ENCODE measurements around the gene TMCC1. TPM values are rescaled to one million over a fixed set of nuclear protein-coding genes. Genes with fewer than 3 reads are reported as not detected.

TMCC1 gene
- total and polyA plus RNA-seq, 2 donors, result 12.2 to 24.5 TPM

DNA sequence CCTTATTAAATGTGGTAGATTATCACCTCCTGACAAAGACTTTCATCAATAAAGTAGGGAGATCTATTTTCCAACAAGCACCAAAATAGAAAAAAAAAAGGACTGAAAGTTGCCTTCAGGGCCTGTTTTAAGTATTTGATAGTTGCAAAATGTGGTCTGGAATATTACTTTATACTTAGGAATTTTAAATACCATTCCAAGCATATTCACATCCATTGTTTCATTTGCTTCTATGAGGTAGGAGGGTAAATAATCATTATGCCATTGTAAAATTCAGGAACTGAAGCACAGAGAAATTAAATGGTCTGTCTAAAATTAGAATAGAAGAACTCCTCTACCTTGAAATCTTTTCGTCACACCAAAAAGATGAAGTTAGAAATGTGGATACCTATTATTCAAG lies 110.0 kb downstream of the TMCC1 start:
- no peak overlapping the region for H3K27ac ChIP-seq (ENCODE audit: low read depth in 1 of 2, low read length in 1 of 2)
- H3K4me3 ChIP-seq (ENCODE audit: low read length in 2 of 2), result no peak overlapping the region
- no peaks in the 10 kb centered on the region for H3K27me3 ChIP-seq (ENCODE audit: control insufficient read depth in 2 of 2, insufficient read depth in 1 of 2, low read length in 1 of 2)
- WGBS, result 97% methylated on average over 1 of the region's 1 CpG
- no peak for DNase-seq (ENCODE audit: low read depth in 6 of 9, low spot score in 9 of 9)
- no peaks in the 10 kb centered on the region for H3K9me3 ChIP-seq (ENCODE audit: control insufficient read depth in 2 of 2, insufficient read depth in 1 of 2, low read length in 1 of 2)
- no peaks in the 10 kb centered on the region for H3K36me3 ChIP-seq (ENCODE audit: control insufficient read depth in 2 of 2, insufficient read depth in 2 of 2, low read length in 1 of 2)
- H3K4me1 ChIP-seq (ENCODE audit: control insufficient read depth in 2 of 2, insufficient read depth in 2 of 2, low read length in 2 of 2), result no peaks in the 10 kb centered on the region

DNA sequence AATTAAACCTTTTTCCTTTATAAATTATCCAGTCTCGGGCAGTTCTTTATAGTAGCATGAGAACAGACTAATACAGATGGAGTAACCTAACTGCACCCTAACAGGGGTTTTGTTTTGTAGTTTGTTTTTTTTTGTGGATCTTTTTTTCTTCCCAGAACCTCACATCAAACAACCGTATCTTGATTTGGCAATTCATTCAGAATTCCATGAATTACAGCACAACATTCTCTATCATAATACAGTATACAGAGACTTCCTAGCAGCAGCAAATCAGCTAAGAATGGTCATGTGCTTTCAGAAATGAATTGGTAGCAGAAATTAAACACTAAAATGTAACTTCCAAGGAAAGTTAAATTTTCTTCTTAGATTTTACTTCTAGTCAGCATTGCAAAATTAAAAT lies 114.6 kb downstream of the TMCC1 start:
- Histone ChIP-seq H3K4me3 (ENCODE audit: low read length in 2 of 2) (no peak overlapping the region), H3K27ac (ENCODE audit: low read depth in 1 of 2, low read length in 1 of 2) (no peak overlapping the region), H3K27me3 (ENCODE audit: control insufficient read depth in 2 of 2, insufficient read depth in 1 of 2, low read length in 1 of 2) (no peaks in the 10 kb centered on the region), H3K4me1 (ENCODE audit: control insufficient read depth in 2 of 2, insufficient read depth in 2 of 2, low read length in 2 of 2) (no peaks in the 10 kb centered on the region), H3K9me3 (ENCODE audit: control insufficient read depth in 2 of 2, insufficient read depth in 1 of 2, low read length in 1 of 2) (no peaks in the 10 kb centered on the region), H3K36me3 (ENCODE audit: control insufficient read depth in 2 of 2, insufficient read depth in 2 of 2, low read length in 1 of 2) (no peaks in the 10 kb centered on the region)
- WGBS, result 97% methylated on average over 2 of the region's 2 CpGs
- no peak for DNase-seq (ENCODE audit: low read depth in 6 of 9, low spot score in 9 of 9)

GRCh38 chr3:129777806-129778205 lies 115.7 kb downstream of the TMCC1 start:
- no peaks in the 10 kb centered on the region for H3K4me1 ChIP-seq (ENCODE audit: control insufficient read depth in 2 of 2, insufficient read depth in 2 of 2, low read length in 2 of 2)
- no peak for DNase-seq (ENCODE audit: low read depth in 6 of 9, low spot score in 9 of 9)
- no peak overlapping the region for H3K27ac ChIP-seq (ENCODE audit: low read depth in 1 of 2, low read length in 1 of 2)
- no peaks in the 10 kb centered on the region for H3K36me3 ChIP-seq (ENCODE audit: control insufficient read depth in 2 of 2, insufficient read depth in 2 of 2, low read length in 1 of 2)
- no peaks in the 10 kb centered on the region for H3K9me3 ChIP-seq (ENCODE audit: control insufficient read depth in 2 of 2, insufficient read depth in 1 of 2, low read length in 1 of 2)
- no peak overlapping the region for H3K4me3 ChIP-seq (ENCODE audit: low read length in 2 of 2)
- no peaks in the 10 kb centered on the region for H3K27me3 ChIP-seq (ENCODE audit: control insufficient read depth in 2 of 2, insufficient read depth in 1 of 2, low read length in 1 of 2)
- WGBS, result 94% methylated on average over 4 of the region's 4 CpGs

- Histone ChIP-seq H3K36me3 (ENCODE audit: control insufficient read depth in 2 of 2, insufficient read depth in 2 of 2, low read length in 1 of 2) (no peaks in the 10 kb centered on the region), H3K27me3 (ENCODE audit: control insufficient read depth in 2 of 2, insufficient read depth in 1 of 2, low read length in 1 of 2) (no peaks in the 10 kb centered on the region), H3K9me3 (ENCODE audit: control insufficient read depth in 2 of 2, insufficient read depth in 1 of 2, low read length in 1 of 2) (no peaks in the 10 kb centered on the region), H3K4me3 (ENCODE audit: low read length in 2 of 2) (no peak overlapping the region), H3K4me1 (ENCODE audit: control insufficient read depth in 2 of 2, insufficient read depth in 2 of 2, low read length in 2 of 2) (no peaks in the 10 kb centered on the region), H3K27ac (ENCODE audit: low read depth in 1 of 2, low read length in 1 of 2) (no peak overlapping the region)
- 90% methylated on average over 2 of the region's 2 CpGs for WGBS
- no peak for DNase-seq (ENCODE audit: low read depth in 6 of 9, low spot score in 9 of 9)
Observed at GRCh38 chr3:129775870-129776269, 117.6 kb downstream of the TMCC1 start.

- Histone ChIP-seq H3K27me3 (ENCODE audit: control insufficient read depth in 2 of 2, insufficient read depth in 1 of 2, low read length in 1 of 2) (no peaks in the 10 kb centered on the region), H3K4me3 (ENCODE audit: low read length in 2 of 2) (no peak overlapping the region), H3K27ac (ENCODE audit: low read depth in 1 of 2, low read length in 1 of 2) (no peak overlapping the region), H3K9me3 (ENCODE audit: control insufficient read depth in 2 of 2, insufficient read depth in 1 of 2, low read length in 1 of 2) (no peaks in the 10 kb centered on the region), H3K4me1 (ENCODE audit: control insufficient read depth in 2 of 2, insufficient read depth in 2 of 2, low read length in 2 of 2) (no peaks in the 10 kb centered on the region), H3K36me3 (ENCODE audit: control insufficient read depth in 2 of 2, insufficient read depth in 2 of 2, low read length in 1 of 2) (no peaks in the 10 kb centered on the region)
- no peak for DNase-seq (ENCODE audit: low read depth in 6 of 9, low spot score in 9 of 9)
Observed at GRCh38 chr3:129773691-129774663, 119.5 kb downstream of the TMCC1 start.

DNA sequence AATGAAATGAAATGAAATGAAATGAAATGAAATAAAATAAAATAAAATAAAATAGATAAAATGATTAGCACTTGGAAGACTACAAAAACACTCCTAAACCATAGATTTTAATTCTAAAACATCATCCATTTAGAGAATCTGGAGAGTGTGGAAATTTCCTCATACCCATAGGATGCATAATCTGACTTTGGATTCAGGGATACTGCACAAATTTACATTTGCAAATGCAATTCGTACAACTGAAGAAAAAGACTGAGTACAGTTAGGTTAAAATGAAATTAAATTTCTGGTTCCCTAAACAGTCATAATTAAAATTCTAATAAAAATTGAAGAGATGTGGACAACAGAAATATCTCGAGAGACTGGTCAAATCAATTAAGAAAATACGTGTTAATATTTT lies 122.9 kb downstream of the TMCC1 start:
- WGBS, result 97% methylated on average over 3 of the region's 3 CpGs
- no peak overlapping the region for H3K27ac ChIP-seq (ENCODE audit: low read depth in 1 of 2, low read length in 1 of 2)

GRCh38 chr3:129769616-129770015 lies 123.9 kb downstream of the TMCC1 start:
- Histone ChIP-seq H3K4me3 (ENCODE audit: low read length in 2 of 2) (no peak overlapping the region), H3K36me3 (ENCODE audit: control insufficient read depth in 2 of 2, insufficient read depth in 2 of 2, low read length in 1 of 2) (peaks cover 0 to 3% of the 10 kb centered on the region in 2 donors), H3K27me3 (ENCODE audit: control insufficient read depth in 2 of 2, insufficient read depth in 1 of 2, low read length in 1 of 2) (no peaks in the 10 kb centered on the region), H3K9me3 (ENCODE audit: control insufficient read depth in 2 of 2, insufficient read depth in 1 of 2, low read length in 1 of 2) (no peaks in the 10 kb centered on the region), H3K4me1 (ENCODE audit: control insufficient read depth in 2 of 2, insufficient read depth in 2 of 2, low read length in 2 of 2) (no peaks in the 10 kb centered on the region), H3K27ac (ENCODE audit: low read depth in 1 of 2, low read length in 1 of 2) (no peak overlapping the region)
- DNase-seq (ENCODE audit: low read depth in 6 of 9, low spot score in 9 of 9), result no peak
- WGBS, result 99% methylated on average over 3 of the region's 3 CpGs

More for the DNA sequence above, 122.9 kb downstream of the TMCC1 start:
- no peaks in the 10 kb centered on the region for H3K4me1 ChIP-seq (ENCODE audit: control insufficient read depth in 2 of 2, insufficient read depth in 2 of 2, low read length in 2 of 2)
- no peaks in the 10 kb centered on the region for H3K9me3 ChIP-seq (ENCODE audit: control insufficient read depth in 2 of 2, insufficient read depth in 1 of 2, low read length in 1 of 2)
- no peak for DNase-seq (ENCODE audit: low read depth in 6 of 9, low spot score in 9 of 9)
- no peaks in the 10 kb centered on the region for H3K27me3 ChIP-seq (ENCODE audit: control insufficient read depth in 2 of 2, insufficient read depth in 1 of 2, low read length in 1 of 2)
- no peak overlapping the region for H3K4me3 ChIP-seq (ENCODE audit: low read length in 2 of 2)
- peaks cover 0 to 3% of the 10 kb centered on the region in 2 donors for H3K36me3 ChIP-seq (ENCODE audit: control insufficient read depth in 2 of 2, insufficient read depth in 2 of 2, low read length in 1 of 2)

DNA sequence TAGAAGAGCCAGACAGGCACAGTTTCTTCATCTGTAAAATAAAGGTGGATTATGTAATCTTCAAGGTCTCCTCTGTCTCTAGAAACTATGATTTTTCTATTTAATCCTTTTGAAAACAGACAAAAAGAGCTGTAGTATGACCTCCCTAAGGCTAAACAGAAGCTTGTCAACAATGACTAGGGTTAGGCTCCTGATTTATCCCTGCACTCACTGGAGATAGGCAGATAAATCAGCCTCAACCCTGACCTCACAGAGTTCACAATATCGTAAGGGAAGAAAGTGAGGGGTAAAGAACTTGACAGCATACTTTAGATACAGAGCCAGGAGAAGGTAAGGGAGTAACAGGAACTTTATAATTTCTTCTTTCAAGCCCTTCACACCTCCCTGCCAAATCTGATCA lies 124.8 kb downstream of the TMCC1 start:
- Histone ChIP-seq H3K4me3 (ENCODE audit: low read length in 2 of 2) (no peak overlapping the region), H3K27ac (ENCODE audit: low read depth in 1 of 2, low read length in 1 of 2) (no peak overlapping the region), H3K9me3 (ENCODE audit: control insufficient read depth in 2 of 2, insufficient read depth in 1 of 2, low read length in 1 of 2) (no peaks in the 10 kb centered on the region), H3K36me3 (ENCODE audit: control insufficient read depth in 2 of 2, insufficient read depth in 2 of 2, low read length in 1 of 2) (peaks cover 0 to 3% of the 10 kb centered on the region in 2 donors), H3K4me1 (ENCODE audit: control insufficient read depth in 2 of 2, insufficient read depth in 2 of 2, low read length in 2 of 2) (no peaks in the 10 kb centered on the region), H3K27me3 (ENCODE audit: control insufficient read depth in 2 of 2, insufficient read depth in 1 of 2, low read length in 1 of 2) (no peaks in the 10 kb centered on the region)
- DNase-seq (ENCODE audit: low read depth in 6 of 9, low spot score in 9 of 9), result no peak
- WGBS, result 100% methylated on average over 1 of the region's 1 CpG

- no peak overlapping the region for H3K27ac ChIP-seq (ENCODE audit: low read depth in 1 of 2, low read length in 1 of 2)
- no peaks in the 10 kb centered on the region for H3K4me1 ChIP-seq (ENCODE audit: control insufficient read depth in 2 of 2, insufficient read depth in 2 of 2, low read length in 2 of 2)
- peaks cover 0 to 3% of the 10 kb centered on the region in 2 donors for H3K36me3 ChIP-seq (ENCODE audit: control insufficient read depth in 2 of 2, insufficient read depth in 2 of 2, low read length in 1 of 2)
- H3K4me3 ChIP-seq (ENCODE audit: low read length in 2 of 2), result no peak overlapping the region
- WGBS, result 98% methylated on average over 2 of the region's 2 CpGs
- no peaks in the 10 kb centered on the region for H3K27me3 ChIP-seq (ENCODE audit: control insufficient read depth in 2 of 2, insufficient read depth in 1 of 2, low read length in 1 of 2)
- DNase-seq (ENCODE audit: low read depth in 6 of 9, low spot score in 9 of 9), result no peak
- no peaks in the 10 kb centered on the region for H3K9me3 ChIP-seq (ENCODE audit: control insufficient read depth in 2 of 2, insufficient read depth in 1 of 2, low read length in 1 of 2)
Observed at GRCh38 chr3:129766135-129766534, 127.4 kb downstream of the TMCC1 start.
